Measurements from ENCODE around the gene SYNGR4. TPM values are rescaled to one million over a fixed set of nuclear protein-coding genes. Genes with fewer than 3 reads are reported as not detected.

SYNGR4 gene
- total RNA-seq, 1 experiment from 2014 or later = 0.32 TPM

DNA sequence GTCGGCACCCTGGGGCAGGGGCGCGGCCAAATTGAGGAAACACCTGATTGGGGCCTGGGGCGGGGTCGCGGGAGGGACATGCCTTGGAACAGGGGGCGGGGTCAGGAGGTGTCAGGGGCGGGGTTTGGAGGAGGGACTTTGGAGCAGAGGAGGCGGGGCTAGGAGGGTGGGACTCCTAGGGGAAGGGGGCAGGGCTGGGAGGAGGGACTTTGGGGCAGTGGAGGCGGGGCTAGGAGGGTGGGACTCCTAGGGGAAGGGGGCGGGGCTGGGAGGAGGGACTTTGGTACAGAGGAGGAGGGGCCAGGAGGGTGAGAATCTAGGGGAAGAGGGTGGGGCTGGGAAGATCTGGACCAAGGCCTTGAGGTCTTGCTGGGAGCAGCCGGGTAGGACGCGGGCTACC lies 51.2 kb downstream of the SYNGR4 start:
- ChIA-PET CTCF (no interaction called here), POLR2A (no interaction called here)
- no peak overlapping the region for H3K4me3 Mint-ChIP-seq (ENCODE audit: unreplicated experiment)
- no peaks in the 10 kb centered on the region for H3K9me3 Mint-ChIP-seq (ENCODE audit: unreplicated experiment)
- Histone ChIP-seq H3K27me3 (replicated peaks; ENCODE audit: control insufficient read depth, insufficient read depth, low read length) (no peaks in the 10 kb centered on the region; the same call in 1 of the 2 replicates), H3K9me3 (no peaks in the 10 kb centered on the region), H3K4me3 (ENCODE audit: low read depth, low read length) (no peak overlapping the region), H3K36me3 (ENCODE audit: control insufficient read depth, insufficient read depth, low read length) (no peaks in the 10 kb centered on the region), H3K4me1 (no peaks in the 10 kb centered on the region)
- intact Hi-C loops (cut with micrococcal nuclease; ENCODE audit: unreplicated experiment) = loop anchor here (2.0 kb wide), 1 partner anchor 17 kb away; no protein-coding TSS in a partner anchor
- no TSS peak for BruUV-seq (replicated peaks)
- TF ChIP-seq, protein P1, sequence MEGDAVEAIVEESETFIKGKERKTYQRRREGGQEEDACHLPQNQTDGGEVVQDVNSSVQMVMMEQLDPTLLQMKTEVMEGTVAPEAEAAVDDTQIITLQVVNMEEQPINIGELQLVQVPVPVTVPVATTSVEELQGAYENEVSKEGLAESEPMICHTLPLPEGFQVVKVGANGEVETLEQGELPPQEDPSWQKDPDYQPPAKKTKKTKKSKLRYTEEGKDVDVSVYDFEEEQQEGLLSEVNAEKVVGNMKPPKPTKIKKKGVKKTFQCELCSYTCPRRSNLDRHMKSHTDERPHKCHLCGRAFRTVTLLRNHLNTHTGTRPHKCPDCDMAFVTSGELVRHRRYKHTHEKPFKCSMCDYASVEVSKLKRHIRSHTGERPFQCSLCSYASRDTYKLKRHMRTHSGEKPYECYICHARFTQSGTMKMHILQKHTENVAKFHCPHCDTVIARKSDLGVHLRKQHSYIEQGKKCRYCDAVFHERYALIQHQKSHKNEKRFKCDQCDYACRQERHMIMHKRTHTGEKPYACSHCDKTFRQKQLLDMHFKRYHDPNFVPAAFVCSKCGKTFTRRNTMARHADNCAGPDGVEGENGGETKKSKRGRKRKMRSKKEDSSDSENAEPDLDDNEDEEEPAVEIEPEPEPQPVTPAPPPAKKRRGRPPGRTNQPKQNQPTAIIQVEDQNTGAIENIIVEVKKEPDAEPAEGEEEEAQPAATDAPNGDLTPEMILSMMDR (IDR thresholded peaks at IDR 0.05; ENCODE audit: insufficient read depth in 1 of 2, low read depth in 1 of 2, low read length in 1 of 2, severe bottlenecking in 1 of 2, unreplicated experiment in 1 of 2) = no peak
- peak; percentile 76 to 89 for DNase-seq
- no peaks in the 10 kb centered on the region for H3K27me3 Mint-ChIP-seq (ENCODE audit: insufficient read depth, unreplicated experiment)
- no peak overlapping the region for H3K27ac Mint-ChIP-seq (ENCODE audit: unreplicated experiment)
- H3K4me1 Mint-ChIP-seq (ENCODE audit: low read depth, unreplicated experiment) = peaks cover 6% of the 10 kb centered on the region
- H3K36me3 Mint-ChIP-seq (ENCODE audit: insufficient read depth, unreplicated experiment) = peaks cover 12% of the 10 kb centered on the region

DNA sequence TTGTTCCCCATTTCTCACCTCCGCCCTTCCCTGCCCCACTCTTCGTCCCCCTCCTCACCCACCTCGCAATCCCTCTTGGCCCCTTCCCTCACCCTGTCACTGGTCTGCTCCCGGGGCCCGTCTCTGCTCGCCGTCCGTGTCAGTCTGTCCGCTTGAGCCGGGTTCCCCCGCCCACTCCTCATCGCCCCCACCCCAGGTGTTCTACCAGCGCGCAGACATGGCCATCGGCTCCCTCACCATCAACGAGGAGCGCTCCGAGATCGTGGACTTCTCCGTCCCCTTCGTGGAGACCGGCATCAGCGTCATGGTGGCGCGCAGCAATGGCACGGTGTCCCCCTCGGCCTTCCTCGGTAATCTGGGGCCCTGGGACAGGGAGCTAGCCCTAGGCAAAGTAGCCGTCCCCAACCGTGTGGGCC lies 51.6 kb downstream of the SYNGR4 start:
- no peak overlapping the region for H3K4me3 Mint-ChIP-seq (ENCODE audit: unreplicated experiment)
- H3K9me3 Mint-ChIP-seq (ENCODE audit: unreplicated experiment) = no peaks in the 10 kb centered on the region
- H3K27me3 Mint-ChIP-seq (ENCODE audit: insufficient read depth, unreplicated experiment) = no peaks in the 10 kb centered on the region
- Histone ChIP-seq H3K36me3 (ENCODE audit: control insufficient read depth, insufficient read depth, low read length) (no peaks in the 10 kb centered on the region), H3K4me1 (no peaks in the 10 kb centered on the region), H3K9me3 (no peaks in the 10 kb centered on the region), H3K27me3 (replicated peaks; ENCODE audit: control insufficient read depth, insufficient read depth, low read length) (no peaks in the 10 kb centered on the region; the same call in 1 of the 2 replicates), H3K4me3 (ENCODE audit: low read depth, low read length) (no peak overlapping the region)
- CTCF ChIA-PET = no interaction called here
- intact Hi-C loops (cut with micrococcal nuclease; ENCODE audit: unreplicated experiment) = loop anchor here (2.0 kb wide), 1 partner anchor 17 kb away; no protein-coding TSS in a partner anchor
- no peak overlapping the region for H3K27ac Mint-ChIP-seq (ENCODE audit: unreplicated experiment)
- TF ChIP-seq, protein P1 (IDR thresholded peaks at IDR 0.05; ENCODE audit: insufficient read depth in 1 of 2, low read depth in 1 of 2, low read length in 1 of 2, severe bottlenecking in 1 of 2, unreplicated experiment in 1 of 2) = no peak
- POLR2A ChIA-PET = no interaction called here
- BruUV-seq (replicated peaks) = no TSS peak
- H3K4me1 Mint-ChIP-seq (ENCODE audit: low read depth, unreplicated experiment) = peaks cover 6% of the 10 kb centered on the region
- peaks cover 12% of the 10 kb centered on the region for H3K36me3 Mint-ChIP-seq (ENCODE audit: insufficient read depth, unreplicated experiment)
- no peak for DNase-seq

- Mint-ChIP-seq H3K4me1 (ENCODE audit: low read depth, unreplicated experiment) (peaks cover 6% of the 10 kb centered on the region), H3K27me3 (ENCODE audit: insufficient read depth, unreplicated experiment) (no peaks in the 10 kb centered on the region), H3K9me3 (ENCODE audit: unreplicated experiment) (no peaks in the 10 kb centered on the region), H3K4me3 (ENCODE audit: unreplicated experiment) (no peak overlapping the region), H3K36me3 (ENCODE audit: insufficient read depth, unreplicated experiment) (peaks cover 12% of the 10 kb centered on the region), H3K27ac (ENCODE audit: unreplicated experiment) (no peak overlapping the region)
- Histone ChIP-seq H3K4me1 (no peaks in the 10 kb centered on the region), H3K9me3 (no peaks in the 10 kb centered on the region), H3K27me3 (replicated peaks; ENCODE audit: control insufficient read depth, insufficient read depth, low read length) (no peaks in the 10 kb centered on the region; the same call in 1 of the 2 replicates), H3K4me3 (ENCODE audit: low read depth, low read length) (no peak overlapping the region), H3K36me3 (ENCODE audit: control insufficient read depth, insufficient read depth, low read length) (no peaks in the 10 kb centered on the region)
- no peak for DNase-seq
- ChIA-PET CTCF (interaction anchor here (0.6 kb wide), 1 partner anchor 551 kb away, joined by 3 read pairs; no protein-coding TSS in a partner anchor), POLR2A (interaction anchor here (1.3 kb wide), 1 partner anchor 10 kb away, joined by 3 read pairs; no protein-coding TSS in a partner anchor)
- TF ChIP-seq, protein P1 (IDR thresholded peaks at IDR 0.05; ENCODE audit: insufficient read depth in 1 of 2, low read depth in 1 of 2, low read length in 1 of 2, severe bottlenecking in 1 of 2, unreplicated experiment in 1 of 2) = no peak
- BruUV-seq (replicated peaks) = no TSS peak
- intact Hi-C loops (cut with micrococcal nuclease; ENCODE audit: unreplicated experiment) = no loop called here
Measured at GRCh38 chr19:48417421-48417820, 53.3 kb downstream of the SYNGR4 start.
